ENCODE data around the gene CENPO.

The CENPO gene

GRCh38 chr2:24857746-24858145, 64.5 kb downstream of the CENPO start:
- H3K4me3 ChIP-seq (ENCODE audit: low read depth, low read length): no peak overlapping the region

- no peak overlapping the region for H3K4me3 ChIP-seq (ENCODE audit: low read depth, low read length)
These were observed 65.8 kb downstream of the CENPO start for GRCh38 chr2:24858996-24859395.

DNA sequence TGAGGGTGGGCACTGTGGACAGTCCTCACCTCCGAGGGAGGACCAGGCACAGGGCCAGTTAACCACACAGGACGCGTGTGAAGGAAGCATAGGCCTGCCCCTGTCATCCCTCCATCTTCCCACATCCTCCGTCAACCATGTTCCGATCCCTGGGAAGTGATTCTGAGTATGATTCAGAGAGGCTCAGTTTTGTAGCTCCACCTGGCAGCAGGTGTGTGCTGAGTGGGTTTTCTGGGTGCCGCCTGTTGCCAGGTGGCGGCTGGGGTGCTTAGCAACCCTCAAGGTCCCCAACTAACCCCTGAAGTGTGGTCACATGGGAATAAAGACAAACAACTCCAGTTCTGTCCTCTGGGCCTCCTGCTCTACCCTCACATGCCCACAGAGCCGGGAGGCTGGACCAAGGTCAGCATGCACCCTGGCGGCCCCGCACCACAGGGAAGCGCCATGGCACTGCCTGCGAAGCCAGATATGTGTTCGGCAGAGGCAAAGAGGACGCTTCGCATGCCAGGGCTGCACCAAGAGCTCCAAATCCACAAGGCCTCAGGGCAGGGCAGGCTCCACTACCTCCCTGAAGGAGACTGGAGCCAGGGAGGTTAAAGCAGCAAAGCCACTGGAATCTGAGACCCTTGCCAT, 66.9 kb downstream of the CENPO start:
- no peak overlapping the region for H3K4me3 ChIP-seq (ENCODE audit: low read depth, low read length)

- no peak overlapping the region for H3K4me3 ChIP-seq (ENCODE audit: low read depth, low read length)
These were observed 67.4 kb downstream of the CENPO start for GRCh38 chr2:24860631-24861030.

DNA sequence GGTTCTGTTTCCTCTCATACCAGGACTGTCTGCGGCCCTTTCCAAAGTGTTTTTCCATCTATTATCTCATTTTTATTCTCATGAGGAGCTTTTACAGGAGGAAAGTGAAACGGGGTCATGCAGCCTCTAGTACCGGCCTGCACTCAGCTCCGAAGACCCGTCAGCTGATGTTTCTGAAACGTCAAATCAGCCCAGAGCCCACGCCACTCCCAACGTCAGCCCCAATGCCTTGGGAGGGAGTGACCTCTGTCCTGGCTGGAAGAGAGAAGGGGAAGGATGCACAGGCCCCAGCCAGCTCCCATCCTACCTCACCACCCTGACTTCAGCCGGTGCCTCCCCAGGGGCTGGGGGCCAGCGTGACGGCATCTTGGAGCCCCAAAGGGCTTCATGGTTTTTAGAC, 68.3 kb downstream of the CENPO start:
- H3K4me3 ChIP-seq (ENCODE audit: low read depth, low read length): no peak overlapping the region

DNA sequence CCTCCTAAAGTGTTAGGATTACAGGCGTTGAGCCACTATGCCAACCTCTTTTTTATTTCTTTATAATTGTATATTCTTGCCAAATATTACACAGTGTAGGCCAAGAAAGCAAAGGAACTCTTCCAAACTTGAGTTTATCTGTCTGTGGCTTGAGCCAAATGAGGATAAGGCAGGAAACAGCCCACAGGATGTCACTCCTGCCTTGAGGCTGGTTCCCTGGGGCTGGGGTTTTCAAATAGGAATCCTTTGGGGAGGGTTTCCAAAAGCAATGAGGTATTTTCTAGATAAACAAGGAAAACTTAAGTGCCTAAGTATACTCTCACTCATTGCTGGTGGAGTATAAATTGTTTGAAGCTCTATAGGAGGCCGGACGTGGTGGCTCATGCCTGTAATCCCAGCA, 70.4 kb downstream of the CENPO start:
- no peak overlapping the region for H3K4me3 ChIP-seq (ENCODE audit: low read depth, low read length)

DNA sequence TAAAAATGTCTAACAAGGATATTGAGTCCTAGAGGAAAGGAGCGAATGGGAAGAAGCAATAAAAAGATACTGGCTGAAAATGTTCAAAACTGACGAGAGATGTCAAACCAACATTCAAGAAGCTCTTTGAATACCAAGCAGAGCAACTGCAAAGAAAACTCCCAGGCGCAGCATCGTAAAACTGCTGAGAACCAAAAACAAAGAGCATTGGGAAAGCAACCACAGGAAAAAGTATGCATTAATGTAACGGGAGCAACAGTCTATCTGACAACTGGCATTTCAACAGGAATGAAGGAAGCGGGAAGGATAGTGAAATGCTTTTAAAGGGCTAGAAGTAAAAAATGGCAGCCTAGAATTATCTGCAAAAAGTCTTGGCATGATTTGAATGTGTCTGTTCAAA, 73.7 kb downstream of the CENPO start:
- H3K4me3 ChIP-seq (ENCODE audit: low read depth, low read length): no peak overlapping the region

GRCh38 chr2:24870440-24870839, 77.2 kb downstream of the CENPO start:
- H3K4me3 ChIP-seq (ENCODE audit: low read depth, low read length): no peak overlapping the region

DNA sequence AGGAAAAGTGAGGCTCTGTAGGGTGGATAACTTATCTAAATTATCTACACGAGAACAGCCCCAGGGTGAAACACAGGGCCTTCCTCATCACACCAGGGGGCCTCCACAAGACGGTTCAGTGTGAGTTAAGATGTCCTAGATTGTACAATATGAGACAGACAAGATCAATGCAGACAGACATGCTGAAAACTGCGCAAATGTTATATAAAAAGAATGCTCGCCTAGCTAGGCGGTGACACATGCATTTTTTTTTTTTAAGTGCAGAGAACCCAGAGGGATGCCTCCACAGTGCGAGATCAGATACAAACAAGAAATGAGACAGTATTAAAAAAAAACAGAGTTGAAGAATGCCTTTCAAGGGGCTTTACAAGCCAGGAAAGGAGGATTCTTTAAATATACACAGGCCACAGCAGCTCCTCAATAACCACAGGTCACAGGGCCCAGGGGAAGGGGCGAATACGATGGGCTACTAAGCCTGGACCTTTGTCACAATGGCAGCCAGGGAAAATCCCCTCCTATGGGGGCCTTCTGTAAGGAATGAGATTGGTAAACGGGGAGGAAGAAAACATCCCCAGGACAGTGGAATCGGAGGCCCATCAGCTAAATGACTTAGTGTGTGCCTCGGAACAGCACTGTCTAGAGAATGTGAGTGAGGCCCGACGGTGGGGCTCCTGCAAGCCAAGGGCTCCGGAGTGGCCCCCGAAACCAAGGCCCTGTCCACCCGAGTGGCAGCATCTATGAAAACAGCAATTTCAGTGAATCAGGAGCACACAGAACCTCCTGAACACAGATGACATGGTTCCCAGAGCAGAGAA, 77.9 kb downstream of the CENPO start:
- no peak overlapping the region for H3K4me3 ChIP-seq (ENCODE audit: low read depth, low read length)

GRCh38 chr2:24871852-24872333, 78.7 kb downstream of the CENPO start:
- H3K4me3 ChIP-seq (ENCODE audit: low read depth, low read length): no peak overlapping the region
